K562 (cell line): ENCODE results near the gene YBEY. TPM values are rescaled to one million over a fixed set of nuclear protein-coding genes. Genes with fewer than 3 reads are reported as not detected.

Experiments used
- ARID2 ChIP-seq: fragments of 450-650 bp; IDR thresholded peaks from 2 replicates; pipeline ENCODE4 v1.6.1; 2017; ENCODE audit warnings: antibody characterized with exemption, mild to moderate bottlenecking
- C11orf30 ChIP-seq: fragments of 450-650 bp; IDR thresholded peaks from 2 replicates; pipeline ENCODE4 v1.6.1; 2016; ENCODE audit warnings: low read depth, mild to moderate bottlenecking
- CAMTA2 ChIP-seq: fragments of 250-450 bp; sonication (Bioruptor Pico); conservative IDR thresholded peaks from 2 replicates; pipeline ENCODE4 v1.5.1; 2022
- ESRRB ChIP-seq: fragments of 250-450 bp; sonication (Bioruptor Pico); IDR thresholded peaks from 2 replicates; pipeline ENCODE4 v1.5.0; 2020; ENCODE audit warnings: mild to moderate bottlenecking, moderate library complexity, borderline replicate concordance
- HDAC2 ChIP-seq: fragments of 450-650 bp; IDR thresholded peaks from 2 replicates; pipeline ENCODE4 v1.6.1; 2016; ENCODE audit warnings: mild to moderate bottlenecking
- NCOR1 ChIP-seq: fragments of 450-650 bp; IDR thresholded peaks from 2 replicates; pipeline ENCODE4 v1.6.1; 2016; ENCODE audit warnings: mild to moderate bottlenecking, moderate library complexity
- NEUROD1 ChIP-seq: fragments of 150-350 bp; IDR thresholded peaks from 2 replicates; pipeline ENCODE4 v1.6.1; 2014; ENCODE audit warnings: borderline replicate concordance, low read length, low read depth; ENCODE audit not compliant: partially characterized antibody
- NFATC3 ChIP-seq: fragments of 450-650 bp; IDR thresholded peaks from 2 replicates; pipeline ENCODE4 v1.6.1; 2017; ENCODE audit warnings: mild to moderate bottlenecking
- OTX1 ChIP-seq: fragments of 450-650 bp; formaldehyde crosslinking; IDR thresholded peaks from 2 replicates; pipeline ENCODE4 v1.4.0; 2022; ENCODE audit warnings: mild to moderate bottlenecking
- RBM25 ChIP-seq: fragments of 200-400 bp; formaldehyde crosslinking; IDR thresholded peaks from 2 replicates; pipeline ENCODE4 v1.6.1; 2018; ENCODE audit warnings: low read length, low read depth, moderate library complexity; ENCODE audit not compliant: severe bottlenecking
- TSC22D4 ChIP-seq: fragments of 450-650 bp; IDR thresholded peaks from 2 replicates; pipeline ENCODE4 v1.6.1; 2016; ENCODE audit warnings: missing genetic modification characterization, missing biosample characterization, control low read depth
- ZBTB7A ChIP-seq: IDR thresholded peaks from 2 replicates; pipeline ENCODE4 v1.6.1; 2011; ENCODE audit warnings: low read depth, mild to moderate bottlenecking, low read length, moderate library complexity, borderline replicate concordance; ENCODE audit not compliant: control insufficient read depth
- ZBTB8A ChIP-seq: fragments of 450-650 bp; IDR thresholded peaks from 2 replicates; pipeline ENCODE4 v1.6.1; 2018; ENCODE audit warnings: mild to moderate bottlenecking, moderate library complexity; ENCODE audit not compliant: partially characterized antibody
- ZNF121 ChIP-seq: sonication (generic); formaldehyde crosslinking; conservative IDR thresholded peaks from 2 replicates; pipeline ENCODE4 v1.8.0; 2022; ENCODE audit warnings: missing genetic modification reagents
- ZNF263 ChIP-seq: sonication (generic); formaldehyde crosslinking; IDR thresholded peaks from 2 replicates; pipeline ENCODE4 v1.8.0; 2022; ENCODE audit warnings: mild to moderate bottlenecking, missing genetic modification reagents, borderline replicate concordance
- ZNF507 ChIP-seq: conservative IDR thresholded peaks from 2 replicates; pipeline ENCODE4 v1.6.1; 2017; ENCODE audit warnings: missing genetic modification characterization, missing compliant biosample characterization
- polyA plus RNA-seq, 8 experiments: library from polyadenylated mRNA; depleted of rRNA in 4 of 8; stranded (reverse) in 5 of 8; unstranded in 3 of 8; fragments of >200 nt; fragmentation: Nextera tagmentation in 2 of 8; fragmentation: Illumina TruSeq in 1 of 8; extraction: Ambion mirVana in 2 of 8; extraction: Trizol in 1 of 8; gene quantifications; 2 replicates each; pipeline versions ENCODE4 v1.2.1 to v1.2.3, GENCODE V29; 2011 to 2014; ENCODE audit warnings: inconsistent platforms in 1 of 8, missing spikeins in 1 of 8
- total RNA-seq, 7 experiments: library from RNA; depleted of rRNA in 6 of 7; stranded (reverse); fragments of >200 nt in 6 of 7; fragmentation: Illumina TruSeq in 2 of 7; extraction: Trizol in 2 of 7; gene quantifications; 2 replicates each; pipeline versions ENCODE4 v1.2.1 to v1.2.3, GENCODE V29; 2011 to 2021; ENCODE audit warnings: low replicate concordance in 1 of 7
- TF ChIP-seq, protein P1 (sequence below): fragments of 450-650 bp; IDR thresholded peaks from 2 replicates; pipeline ENCODE4 v1.6.1; 2016; ENCODE audit warnings: mild to moderate bottlenecking, moderate library complexity

The YBEY gene
- total and polyA plus RNA-seq, 9 of the 15 experiments (the other 6 are each of a cell fraction or from before 2014, with no cell fraction given) = 6.4 to 28.0 (median 12.4) TPM

DNA sequence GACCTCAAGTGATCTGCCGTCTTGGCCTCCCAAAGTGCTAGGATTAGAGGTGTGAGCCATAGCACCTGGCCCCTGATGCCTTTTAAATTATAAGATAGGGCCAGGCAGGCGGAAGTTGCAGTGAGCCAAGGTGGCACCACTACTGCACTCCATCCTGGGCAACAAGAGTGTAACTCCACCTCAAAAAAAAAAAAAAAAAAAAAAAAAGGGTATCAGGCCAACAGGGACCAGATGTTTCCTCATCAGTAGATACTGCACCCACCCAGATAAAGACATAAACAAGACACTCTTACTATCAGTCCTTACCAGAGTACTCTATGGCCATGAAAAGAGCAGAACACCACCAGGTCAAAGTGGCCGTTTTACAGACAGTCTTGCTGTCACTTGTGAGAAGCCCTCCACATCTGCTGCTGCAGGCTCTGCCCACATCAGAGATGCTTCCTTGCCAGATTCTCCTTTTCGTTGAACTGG is 34.2 kb downstream of the YBEY start (continued):
- peak; percentile 82 for TF ChIP-seq ZNF121 (CRISPR knock-in tag)
- peak; percentile 86; the same call in 1 of the 2 replicates for TF ChIP-seq NFATC3
- TF ChIP-seq, protein P1, sequence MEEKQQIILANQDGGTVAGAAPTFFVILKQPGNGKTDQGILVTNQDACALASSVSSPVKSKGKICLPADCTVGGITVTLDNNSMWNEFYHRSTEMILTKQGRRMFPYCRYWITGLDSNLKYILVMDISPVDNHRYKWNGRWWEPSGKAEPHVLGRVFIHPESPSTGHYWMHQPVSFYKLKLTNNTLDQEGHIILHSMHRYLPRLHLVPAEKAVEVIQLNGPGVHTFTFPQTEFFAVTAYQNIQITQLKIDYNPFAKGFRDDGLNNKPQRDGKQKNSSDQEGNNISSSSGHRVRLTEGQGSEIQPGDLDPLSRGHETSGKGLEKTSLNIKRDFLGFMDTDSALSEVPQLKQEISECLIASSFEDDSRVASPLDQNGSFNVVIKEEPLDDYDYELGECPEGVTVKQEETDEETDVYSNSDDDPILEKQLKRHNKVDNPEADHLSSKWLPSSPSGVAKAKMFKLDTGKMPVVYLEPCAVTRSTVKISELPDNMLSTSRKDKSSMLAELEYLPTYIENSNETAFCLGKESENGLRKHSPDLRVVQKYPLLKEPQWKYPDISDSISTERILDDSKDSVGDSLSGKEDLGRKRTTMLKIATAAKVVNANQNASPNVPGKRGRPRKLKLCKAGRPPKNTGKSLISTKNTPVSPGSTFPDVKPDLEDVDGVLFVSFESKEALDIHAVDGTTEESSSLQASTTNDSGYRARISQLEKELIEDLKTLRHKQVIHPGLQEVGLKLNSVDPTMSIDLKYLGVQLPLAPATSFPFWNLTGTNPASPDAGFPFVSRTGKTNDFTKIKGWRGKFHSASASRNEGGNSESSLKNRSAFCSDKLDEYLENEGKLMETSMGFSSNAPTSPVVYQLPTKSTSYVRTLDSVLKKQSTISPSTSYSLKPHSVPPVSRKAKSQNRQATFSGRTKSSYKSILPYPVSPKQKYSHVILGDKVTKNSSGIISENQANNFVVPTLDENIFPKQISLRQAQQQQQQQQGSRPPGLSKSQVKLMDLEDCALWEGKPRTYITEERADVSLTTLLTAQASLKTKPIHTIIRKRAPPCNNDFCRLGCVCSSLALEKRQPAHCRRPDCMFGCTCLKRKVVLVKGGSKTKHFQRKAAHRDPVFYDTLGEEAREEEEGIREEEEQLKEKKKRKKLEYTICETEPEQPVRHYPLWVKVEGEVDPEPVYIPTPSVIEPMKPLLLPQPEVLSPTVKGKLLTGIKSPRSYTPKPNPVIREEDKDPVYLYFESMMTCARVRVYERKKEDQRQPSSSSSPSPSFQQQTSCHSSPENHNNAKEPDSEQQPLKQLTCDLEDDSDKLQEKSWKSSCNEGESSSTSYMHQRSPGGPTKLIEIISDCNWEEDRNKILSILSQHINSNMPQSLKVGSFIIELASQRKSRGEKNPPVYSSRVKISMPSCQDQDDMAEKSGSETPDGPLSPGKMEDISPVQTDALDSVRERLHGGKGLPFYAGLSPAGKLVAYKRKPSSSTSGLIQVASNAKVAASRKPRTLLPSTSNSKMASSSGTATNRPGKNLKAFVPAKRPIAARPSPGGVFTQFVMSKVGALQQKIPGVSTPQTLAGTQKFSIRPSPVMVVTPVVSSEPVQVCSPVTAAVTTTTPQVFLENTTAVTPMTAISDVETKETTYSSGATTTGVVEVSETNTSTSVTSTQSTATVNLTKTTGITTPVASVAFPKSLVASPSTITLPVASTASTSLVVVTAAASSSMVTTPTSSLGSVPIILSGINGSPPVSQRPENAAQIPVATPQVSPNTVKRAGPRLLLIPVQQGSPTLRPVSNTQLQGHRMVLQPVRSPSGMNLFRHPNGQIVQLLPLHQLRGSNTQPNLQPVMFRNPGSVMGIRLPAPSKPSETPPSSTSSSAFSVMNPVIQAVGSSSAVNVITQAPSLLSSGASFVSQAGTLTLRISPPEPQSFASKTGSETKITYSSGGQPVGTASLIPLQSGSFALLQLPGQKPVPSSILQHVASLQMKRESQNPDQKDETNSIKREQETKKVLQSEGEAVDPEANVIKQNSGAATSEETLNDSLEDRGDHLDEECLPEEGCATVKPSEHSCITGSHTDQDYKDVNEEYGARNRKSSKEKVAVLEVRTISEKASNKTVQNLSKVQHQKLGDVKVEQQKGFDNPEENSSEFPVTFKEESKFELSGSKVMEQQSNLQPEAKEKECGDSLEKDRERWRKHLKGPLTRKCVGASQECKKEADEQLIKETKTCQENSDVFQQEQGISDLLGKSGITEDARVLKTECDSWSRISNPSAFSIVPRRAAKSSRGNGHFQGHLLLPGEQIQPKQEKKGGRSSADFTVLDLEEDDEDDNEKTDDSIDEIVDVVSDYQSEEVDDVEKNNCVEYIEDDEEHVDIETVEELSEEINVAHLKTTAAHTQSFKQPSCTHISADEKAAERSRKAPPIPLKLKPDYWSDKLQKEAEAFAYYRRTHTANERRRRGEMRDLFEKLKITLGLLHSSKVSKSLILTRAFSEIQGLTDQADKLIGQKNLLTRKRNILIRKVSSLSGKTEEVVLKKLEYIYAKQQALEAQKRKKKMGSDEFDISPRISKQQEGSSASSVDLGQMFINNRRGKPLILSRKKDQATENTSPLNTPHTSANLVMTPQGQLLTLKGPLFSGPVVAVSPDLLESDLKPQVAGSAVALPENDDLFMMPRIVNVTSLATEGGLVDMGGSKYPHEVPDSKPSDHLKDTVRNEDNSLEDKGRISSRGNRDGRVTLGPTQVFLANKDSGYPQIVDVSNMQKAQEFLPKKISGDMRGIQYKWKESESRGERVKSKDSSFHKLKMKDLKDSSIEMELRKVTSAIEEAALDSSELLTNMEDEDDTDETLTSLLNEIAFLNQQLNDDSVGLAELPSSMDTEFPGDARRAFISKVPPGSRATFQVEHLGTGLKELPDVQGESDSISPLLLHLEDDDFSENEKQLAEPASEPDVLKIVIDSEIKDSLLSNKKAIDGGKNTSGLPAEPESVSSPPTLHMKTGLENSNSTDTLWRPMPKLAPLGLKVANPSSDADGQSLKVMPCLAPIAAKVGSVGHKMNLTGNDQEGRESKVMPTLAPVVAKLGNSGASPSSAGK = no peak
- TF ChIP-seq ZNF507 = no peak
- TF ChIP-seq TSC22D4 (tag) = no peak
- no peak for TF ChIP-seq CAMTA2 (CRISPR knock-in tag)
- TF ChIP-seq OTX1 = no peak
- peak; percentile 11 for TF ChIP-seq RBM25
- no peak for TF ChIP-seq ZBTB8A
- peak; percentile 93; the same call in 1 of the 2 replicates for TF ChIP-seq HDAC2
- peak; percentile 100 for TF ChIP-seq NCOR1
- no peak for TF ChIP-seq ARID2
- TF ChIP-seq ZBTB7A = no peak
- TF ChIP-seq C11orf30 = no peak
- TF ChIP-seq NEUROD1 = peak; percentile 78
- no peak for TF ChIP-seq ZNF263 (CRISPR knock-in tag)
- TF ChIP-seq ESRRB (CRISPR knock-in tag) = no peak
